ENCODE data around the gene DOCK4. TPM values are rescaled to one million over a fixed set of nuclear protein-coding genes. Genes with fewer than 3 reads are reported as not detected.

The DOCK4 gene
- total RNA-seq, 2 experiments from 2014 or later: 1.4 to 1.7 TPM

DNA sequence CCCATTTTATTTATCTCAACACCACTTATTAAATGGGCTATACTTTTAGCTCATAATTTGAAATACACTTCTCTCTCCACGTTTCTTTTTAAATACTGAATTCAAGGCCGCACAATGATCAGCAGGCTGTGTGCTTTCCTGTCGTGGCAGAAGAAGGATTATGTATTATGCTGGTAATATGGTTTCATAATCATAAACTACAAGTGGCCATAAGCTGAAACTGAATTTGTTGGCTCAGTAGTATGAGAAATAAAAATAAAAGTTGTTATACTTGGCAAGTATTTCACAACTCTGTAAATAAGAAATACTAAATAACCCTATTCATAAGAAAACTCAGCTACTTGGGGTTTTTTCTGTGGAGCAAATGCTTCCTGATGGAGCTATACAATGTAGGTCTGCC lies 313.6 kb downstream of the DOCK4 start:
- H3K4me1 Mint-ChIP-seq: no peaks in the 10 kb centered on the region
- H3K27ac Mint-ChIP-seq: no peak overlapping the region
- DNase-seq (no peak), ATAC-seq (ENCODE audit: low read depth) (no peak)
- H3K4me3 Mint-ChIP-seq: no peak overlapping the region
- H3K36me3 Mint-ChIP-seq: no peaks in the 10 kb centered on the region
- POLR2A ChIA-PET: no interaction called here
- H3K27me3 Mint-ChIP-seq: peaks cover 2% of the 10 kb centered on the region
- H3K9me3 Mint-ChIP-seq: no peaks in the 10 kb centered on the region

DNA sequence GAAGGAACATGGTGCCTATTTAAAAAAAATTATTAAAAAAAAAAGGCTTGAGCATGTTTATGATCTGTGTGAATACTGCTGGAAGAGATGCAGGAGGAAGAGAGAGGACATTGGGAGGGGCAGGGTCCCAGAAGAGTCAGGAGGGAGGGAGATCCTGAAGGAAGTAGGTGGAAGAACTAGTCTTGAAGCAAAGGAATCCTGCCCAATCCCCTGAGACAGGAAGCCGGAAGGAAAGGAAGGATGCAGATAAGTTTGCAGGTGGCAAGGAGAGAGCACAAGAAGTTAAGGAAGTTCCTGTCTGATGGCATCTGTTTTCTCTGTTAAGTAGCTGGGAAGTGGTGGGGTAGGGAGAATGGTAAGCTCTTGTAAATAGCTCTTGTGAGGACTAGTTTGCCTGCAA lies 318.5 kb downstream of the DOCK4 start:
- no peak overlapping the region for H3K27ac Mint-ChIP-seq
- H3K4me3 Mint-ChIP-seq: no peak overlapping the region
- POLR2A ChIA-PET: no interaction called here
- H3K9me3 Mint-ChIP-seq: no peaks in the 10 kb centered on the region
- H3K4me1 Mint-ChIP-seq: no peaks in the 10 kb centered on the region
- no peak for ATAC-seq (ENCODE audit: low read depth)
- DNase-seq: no peak
- H3K36me3 Mint-ChIP-seq: no peaks in the 10 kb centered on the region
- H3K27me3 Mint-ChIP-seq: peaks cover 7% of the 10 kb centered on the region

GRCh38 chr7:111886233-111886632 lies 320.0 kb downstream of the DOCK4 start:
- Mint-ChIP-seq H3K27me3 (peaks cover 7% of the 10 kb centered on the region), H3K4me1 (no peaks in the 10 kb centered on the region), H3K4me3 (no peak overlapping the region), H3K9me3 (no peaks in the 10 kb centered on the region), H3K27ac (no peak overlapping the region), H3K36me3 (no peaks in the 10 kb centered on the region)
- ATAC-seq (ENCODE audit: low read depth) (no peak), DNase-seq (no peak)
- POLR2A ChIA-PET: no interaction called here

DNA sequence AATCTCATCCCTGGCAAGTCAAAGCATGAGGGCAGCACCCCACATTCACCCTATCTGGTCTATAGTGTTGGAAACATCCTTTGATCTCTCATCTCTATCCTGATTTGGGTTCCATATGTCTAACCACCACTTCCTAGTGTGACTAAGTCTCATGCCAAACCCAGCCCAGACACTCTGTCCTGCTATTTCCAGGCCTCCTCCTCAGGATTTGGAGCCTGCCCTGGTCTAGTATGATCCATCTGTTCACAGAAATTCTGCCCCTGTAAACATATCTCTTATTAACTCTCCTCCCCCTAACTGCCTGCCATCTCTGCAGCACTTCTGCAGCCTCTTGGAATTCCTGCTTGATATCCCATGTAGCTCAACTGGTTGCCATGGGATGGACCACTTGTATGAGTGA lies 323.0 kb downstream of the DOCK4 start:
- Mint-ChIP-seq H3K4me3 (no peak overlapping the region), H3K36me3 (no peaks in the 10 kb centered on the region), H3K27me3 (peaks cover 4% of the 10 kb centered on the region), H3K27ac (no peak overlapping the region), H3K4me1 (no peaks in the 10 kb centered on the region), H3K9me3 (no peaks in the 10 kb centered on the region)
- ATAC-seq (ENCODE audit: low read depth): no peak
- DNase-seq: no peak
- POLR2A ChIA-PET: no interaction called here

DNA sequence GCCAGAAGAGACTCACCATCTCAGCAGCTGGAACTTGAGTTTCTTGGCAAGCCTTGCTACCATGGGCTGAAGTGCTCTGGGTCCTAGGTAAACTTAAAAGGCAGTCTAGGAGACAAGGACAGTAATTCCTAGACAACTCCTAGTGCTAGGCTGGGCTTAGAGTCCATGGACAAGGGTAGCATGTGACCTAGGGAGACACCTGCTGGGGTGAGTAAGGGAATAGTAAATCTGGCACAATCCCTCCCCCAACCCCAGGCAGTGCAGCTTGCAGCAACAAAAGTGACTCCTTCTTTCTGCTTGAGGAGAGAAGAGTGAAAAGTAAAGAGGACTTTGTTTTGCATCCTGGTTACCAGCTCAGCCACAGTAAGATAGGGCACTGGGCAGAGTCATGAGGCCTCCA lies 327.4 kb downstream of the DOCK4 start:
- Mint-ChIP-seq H3K4me3 (no peak overlapping the region), H3K9me3 (no peaks in the 10 kb centered on the region), H3K36me3 (no peaks in the 10 kb centered on the region), H3K27ac (no peak overlapping the region), H3K27me3 (peaks cover 8% of the 10 kb centered on the region), H3K4me1 (no peaks in the 10 kb centered on the region)
- POLR2A ChIA-PET: no interaction called here
- DNase-seq (no peak), ATAC-seq (ENCODE audit: low read depth) (no peak)

DNA sequence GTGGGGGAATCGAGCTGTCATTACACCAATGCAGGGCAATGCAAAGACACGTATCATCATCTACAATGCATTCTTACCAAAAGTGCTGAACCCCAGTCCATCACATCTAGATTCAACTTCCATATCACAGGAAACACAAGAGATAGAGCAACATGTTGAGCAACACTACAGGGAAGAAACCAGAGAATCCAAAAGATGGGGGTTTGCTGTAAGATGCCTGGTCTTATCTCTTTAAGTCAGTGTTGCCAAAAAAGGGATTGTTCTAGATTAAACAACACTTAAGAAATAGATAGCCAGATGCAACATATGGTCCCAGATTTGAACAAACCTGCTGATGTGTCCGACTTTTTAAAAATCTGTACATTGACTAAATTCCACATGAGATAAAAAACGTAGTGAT lies 328.3 kb downstream of the DOCK4 start:
- no peak for DNase-seq
- Mint-ChIP-seq H3K4me3 (no peak overlapping the region), H3K27me3 (peaks cover 8% of the 10 kb centered on the region), H3K27ac (no peak overlapping the region), H3K36me3 (no peaks in the 10 kb centered on the region), H3K4me1 (no peaks in the 10 kb centered on the region), H3K9me3 (no peaks in the 10 kb centered on the region)
- POLR2A ChIA-PET: no interaction called here
- no peak for ATAC-seq (ENCODE audit: low read depth)

DNA sequence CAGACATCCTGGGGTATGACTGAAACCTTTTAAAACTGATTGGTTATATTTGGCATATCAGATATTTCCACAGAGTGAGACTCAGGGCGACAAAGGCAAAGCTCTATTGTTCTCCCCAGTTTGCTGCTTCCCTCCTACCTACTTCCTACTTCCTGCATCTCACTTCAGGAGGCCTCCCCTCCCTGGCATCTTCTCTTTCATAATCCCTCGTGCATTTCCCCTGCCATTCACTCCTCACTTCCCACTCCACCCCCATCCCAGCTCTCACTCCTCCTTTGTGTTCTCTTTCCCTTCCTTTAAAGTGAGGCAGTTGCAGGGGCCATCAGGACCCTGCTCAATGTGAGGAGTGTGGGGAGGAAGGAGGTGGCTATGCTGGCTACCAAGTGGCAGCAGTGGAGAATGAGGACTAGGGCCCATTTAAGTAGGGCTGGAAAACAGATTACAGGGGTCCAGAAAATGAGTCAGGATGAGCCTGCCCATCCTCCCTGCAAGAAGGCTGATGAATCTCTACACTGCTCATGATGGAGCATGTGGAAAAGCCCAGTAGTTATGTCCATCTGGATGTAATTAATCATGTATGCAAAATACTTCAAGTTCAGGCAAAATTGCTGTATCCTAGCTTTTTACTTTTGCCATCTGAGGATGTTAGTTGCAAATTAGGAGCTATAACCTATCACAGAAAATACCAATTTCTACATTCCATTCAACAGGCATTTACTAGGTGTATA lies 332.1 kb downstream of the DOCK4 start:
- no peaks in the 10 kb centered on the region for H3K36me3 Mint-ChIP-seq
- H3K9me3 Mint-ChIP-seq: no peaks in the 10 kb centered on the region
- H3K27ac Mint-ChIP-seq: no peak overlapping the region
- POLR2A ChIA-PET: no interaction called here
- H3K4me3 Mint-ChIP-seq: no peak overlapping the region
- DNase-seq (no peak), ATAC-seq (ENCODE audit: low read depth) (no peak)
- H3K4me1 Mint-ChIP-seq: no peaks in the 10 kb centered on the region
- peaks cover 10% of the 10 kb centered on the region for H3K27me3 Mint-ChIP-seq

- ATAC-seq (ENCODE audit: low read depth): no peak
- no peaks in the 10 kb centered on the region for H3K9me3 Mint-ChIP-seq
- no peak overlapping the region for H3K27ac Mint-ChIP-seq
- no peak overlapping the region for H3K4me3 Mint-ChIP-seq
- POLR2A ChIA-PET: no interaction called here
- DNase-seq: no peak
- no peaks in the 10 kb centered on the region for H3K36me3 Mint-ChIP-seq
- peaks cover 10% of the 10 kb centered on the region for H3K27me3 Mint-ChIP-seq
- no peaks in the 10 kb centered on the region for H3K4me1 Mint-ChIP-seq
These were observed 332.9 kb downstream of the DOCK4 start for GRCh38 chr7:111873326-111873646.

GRCh38 chr7:111872450-111873325 lies 333.5 kb downstream of the DOCK4 start:
- Mint-ChIP-seq H3K36me3 (no peaks in the 10 kb centered on the region), H3K9me3 (no peaks in the 10 kb centered on the region), H3K27me3 (peaks cover 10% of the 10 kb centered on the region), H3K4me3 (no peak overlapping the region), H3K27ac (no peak overlapping the region), H3K4me1 (no peaks in the 10 kb centered on the region)
- POLR2A ChIA-PET: no interaction called here
- DNase-seq (no peak), ATAC-seq (ENCODE audit: low read depth) (no peak)

- Mint-ChIP-seq H3K27me3 (peaks cover 8% of the 10 kb centered on the region), H3K36me3 (no peaks in the 10 kb centered on the region), H3K4me1 (no peaks in the 10 kb centered on the region), H3K9me3 (no peaks in the 10 kb centered on the region), H3K27ac (no peak overlapping the region), H3K4me3 (no peak overlapping the region)
- DNase-seq (no peak), ATAC-seq (ENCODE audit: low read depth) (no peak)
- POLR2A ChIA-PET: no interaction called here
These were observed 334.9 kb downstream of the DOCK4 start for GRCh38 chr7:111871283-111871682.

DNA sequence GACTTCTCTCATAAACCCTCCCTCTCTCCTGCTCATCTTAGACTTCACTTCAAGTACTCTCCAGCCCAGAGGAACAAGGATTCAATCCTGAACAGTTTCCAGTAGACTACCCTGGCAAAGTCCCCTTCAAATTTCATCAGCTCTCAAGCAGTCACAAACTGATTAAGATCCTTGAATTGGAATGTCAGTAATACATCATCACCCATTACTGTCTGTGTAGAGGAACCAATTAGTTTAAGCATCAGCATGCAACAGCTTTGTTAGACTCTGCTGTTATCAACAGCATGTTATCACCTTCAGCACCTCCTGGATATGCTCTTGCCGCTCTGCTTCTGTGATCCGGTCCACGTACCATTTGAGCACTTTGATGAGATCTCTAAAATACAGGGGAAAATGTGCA lies 336.9 kb downstream of the DOCK4 start:
- POLR2A ChIA-PET: no interaction called here
- Mint-ChIP-seq H3K9me3 (no peaks in the 10 kb centered on the region), H3K27me3 (peaks cover 7% of the 10 kb centered on the region), H3K4me3 (no peak overlapping the region), H3K36me3 (no peaks in the 10 kb centered on the region), H3K27ac (no peak overlapping the region), H3K4me1 (no peaks in the 10 kb centered on the region)
- no peak for ATAC-seq (ENCODE audit: low read depth)
- DNase-seq: no peak

DNA sequence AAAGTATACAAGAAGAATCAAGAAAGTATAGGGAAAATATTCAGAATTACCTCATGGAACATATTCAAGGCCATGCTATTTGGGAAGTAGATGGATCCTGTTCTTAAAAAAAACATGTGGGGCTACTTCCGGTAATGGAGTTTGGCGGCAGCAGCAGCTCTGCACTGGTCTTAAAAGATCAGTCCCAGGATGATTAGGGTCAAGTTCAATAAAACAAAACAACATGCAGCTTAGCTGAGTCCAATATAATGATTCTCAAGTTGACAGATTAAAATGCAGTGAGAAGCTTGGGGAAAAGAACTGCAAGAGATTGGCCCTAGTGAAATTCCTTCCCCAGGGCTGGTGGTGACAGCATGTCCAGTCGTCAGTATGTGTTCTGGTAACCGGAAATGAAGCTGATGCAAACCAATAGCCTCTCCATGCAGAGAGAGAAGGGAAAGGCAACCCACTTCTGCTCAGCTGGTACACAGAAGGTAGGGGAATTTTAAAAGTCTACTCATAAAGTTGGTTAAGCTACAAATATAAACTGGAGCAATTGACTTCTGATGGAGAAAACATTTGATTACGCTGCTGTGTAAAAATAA lies 338.8 kb downstream of the DOCK4 start:
- no peak for DNase-seq
- ATAC-seq (ENCODE audit: low read depth): no peak
- H3K4me1 Mint-ChIP-seq: no peaks in the 10 kb centered on the region
- no peaks in the 10 kb centered on the region for H3K36me3 Mint-ChIP-seq
- H3K9me3 Mint-ChIP-seq: no peaks in the 10 kb centered on the region
- H3K27ac Mint-ChIP-seq: no peak overlapping the region
- POLR2A ChIA-PET: no interaction called here
- H3K27me3 Mint-ChIP-seq: peaks cover 5% of the 10 kb centered on the region
- no peak overlapping the region for H3K4me3 Mint-ChIP-seq

DNA sequence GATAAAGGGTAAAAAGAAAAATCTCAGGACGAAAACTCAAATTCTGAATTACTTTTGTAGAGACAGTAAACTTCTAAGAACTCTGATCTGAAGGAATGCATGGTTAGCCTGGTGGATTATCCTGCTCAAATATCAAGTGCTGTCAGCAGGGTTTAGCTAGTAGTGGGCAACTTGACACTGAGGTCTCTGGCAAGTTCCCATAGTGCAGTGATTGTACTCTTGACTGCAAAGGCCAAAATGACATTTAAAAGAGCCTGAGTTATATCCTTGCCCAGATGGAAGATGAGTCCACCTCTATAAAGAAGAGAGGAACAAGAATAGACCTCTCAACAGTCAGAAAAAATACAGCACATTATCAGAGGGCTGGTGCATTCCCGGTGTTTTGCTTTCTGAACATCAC lies 339.4 kb downstream of the DOCK4 start:
- DNase-seq: no peak
- ATAC-seq (ENCODE audit: low read depth): no peak
- Mint-ChIP-seq H3K9me3 (no peaks in the 10 kb centered on the region), H3K4me3 (no peak overlapping the region), H3K4me1 (no peaks in the 10 kb centered on the region), H3K36me3 (no peaks in the 10 kb centered on the region), H3K27ac (no peak overlapping the region), H3K27me3 (peaks cover 3% of the 10 kb centered on the region)
- POLR2A ChIA-PET: no interaction called here

DNA sequence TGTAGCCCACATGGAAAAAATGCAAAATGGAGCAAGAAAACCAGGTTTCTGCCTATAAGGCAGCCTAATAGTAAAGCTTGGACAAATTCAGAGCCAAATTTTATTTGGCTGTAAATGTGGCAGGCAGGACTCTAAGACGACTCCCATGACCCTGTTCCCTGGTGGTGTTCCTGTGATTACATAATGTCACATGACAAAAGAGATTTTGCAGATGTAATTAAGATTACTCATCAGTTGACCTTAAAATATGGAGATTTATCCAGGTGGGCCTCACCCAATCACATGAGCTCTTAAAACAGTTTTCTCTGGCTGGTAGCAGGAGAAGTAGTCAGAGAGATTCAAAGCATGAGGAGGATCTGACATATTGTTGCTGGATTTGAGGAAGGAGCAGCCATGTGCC lies 340.8 kb downstream of the DOCK4 start:
- H3K27ac Mint-ChIP-seq: no peak overlapping the region
- H3K4me3 Mint-ChIP-seq: no peak overlapping the region
- H3K36me3 Mint-ChIP-seq: no peaks in the 10 kb centered on the region
- H3K27me3 Mint-ChIP-seq: peaks cover 3% of the 10 kb centered on the region
- ATAC-seq (ENCODE audit: low read depth) (no peak), DNase-seq (no peak)
- H3K4me1 Mint-ChIP-seq: peaks cover 2% of the 10 kb centered on the region
- POLR2A ChIA-PET: no interaction called here
- H3K9me3 Mint-ChIP-seq: no peaks in the 10 kb centered on the region

All from activated naive CD8-positive, alpha-beta T cell treated with anti-CD3 and anti-CD28 coated beads, Interleukin-2, amount 10 ng/mL, durations not matched to agents 7 days and 5 days (primary cell).